Eye (tissue), 1 donor: ENCODE data around the gene NEDD4L.
A peak's percentile ranks its signal among the peaks of the same experiment; 100 is the strongest.

Experiments
- DNase-seq: peaks from one replicate; pipeline ENCODE4 v3.0.0-alpha.2; 2015

Gene NEDD4L

DNA sequence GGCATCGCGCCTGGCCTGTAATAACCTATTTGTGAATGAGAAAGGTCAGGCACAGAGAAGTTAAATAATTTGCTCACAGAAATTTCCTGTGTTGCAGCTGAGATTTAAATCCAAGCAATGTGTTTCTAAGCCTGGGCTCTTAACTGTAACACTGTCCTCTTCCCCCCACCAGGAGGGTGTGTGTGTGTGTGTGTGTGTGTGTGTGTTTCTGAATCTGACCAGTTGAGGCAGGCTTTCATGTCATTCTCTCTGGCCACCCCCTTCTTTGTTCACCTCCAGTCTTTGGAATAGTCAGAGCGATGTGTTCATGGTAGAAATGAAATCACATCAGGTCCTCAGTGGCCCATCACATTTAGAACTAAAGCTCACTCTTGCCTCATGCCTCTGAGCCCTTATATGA, 81.2 kb downstream of the NEDD4L start:
- no peak for DNase-seq

DNA sequence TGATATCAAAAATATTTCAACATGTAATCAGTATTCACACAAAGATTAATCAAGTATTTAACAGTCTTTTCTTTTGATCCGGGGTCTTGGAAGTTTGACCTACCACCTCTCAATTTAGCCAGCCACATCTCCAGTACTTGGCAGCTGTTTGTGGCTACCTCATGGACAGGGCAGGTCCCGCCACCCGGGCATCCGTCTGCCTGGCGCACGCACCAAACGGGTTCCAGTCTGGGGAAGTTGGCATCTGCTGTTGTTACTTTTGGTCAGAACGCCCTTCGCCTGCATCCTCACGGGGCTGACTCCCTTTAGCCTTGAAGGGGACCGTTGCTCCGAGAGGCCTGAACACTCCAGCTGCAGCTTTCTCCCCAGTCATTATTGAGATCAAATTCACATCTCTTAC, 81.7 kb downstream of the NEDD4L start:
- no peak for DNase-seq

- peak; percentile 68 for DNase-seq
Observed at GRCh38 chr18:58128381-58129374, 84.7 kb downstream of the NEDD4L start.

DNA sequence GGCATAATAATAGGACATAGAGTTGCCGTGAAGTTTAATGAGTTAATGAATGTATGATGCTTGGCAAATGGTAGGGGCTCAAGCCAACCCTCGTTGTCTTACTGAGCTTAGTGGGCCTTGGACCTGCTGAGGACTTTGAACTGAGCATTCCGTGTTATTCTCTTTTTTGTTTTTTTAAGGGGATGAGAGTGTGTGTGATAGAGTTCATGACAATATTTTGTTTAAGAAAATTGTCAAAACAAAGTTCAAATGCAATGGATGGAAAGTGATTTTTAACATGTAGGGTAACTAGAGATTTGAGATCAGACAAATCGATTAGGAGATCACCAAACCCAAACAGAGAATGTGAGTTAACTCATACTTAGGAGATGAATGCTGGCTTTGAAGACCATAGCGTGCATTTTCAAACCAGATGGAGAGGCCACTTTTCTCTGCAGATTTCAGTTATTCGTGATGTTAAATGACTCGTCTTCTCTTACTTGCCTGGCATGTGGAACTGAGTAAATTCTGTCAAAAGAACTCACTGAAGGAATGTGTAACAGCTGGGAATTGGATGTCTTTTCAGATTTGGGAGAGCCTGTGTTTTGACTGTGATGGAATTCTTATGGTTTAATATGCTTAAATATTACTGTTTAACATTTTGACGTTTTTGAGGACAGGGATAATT, 88.7 kb downstream of the NEDD4L start:
- peak; percentile 54 for DNase-seq

DNA sequence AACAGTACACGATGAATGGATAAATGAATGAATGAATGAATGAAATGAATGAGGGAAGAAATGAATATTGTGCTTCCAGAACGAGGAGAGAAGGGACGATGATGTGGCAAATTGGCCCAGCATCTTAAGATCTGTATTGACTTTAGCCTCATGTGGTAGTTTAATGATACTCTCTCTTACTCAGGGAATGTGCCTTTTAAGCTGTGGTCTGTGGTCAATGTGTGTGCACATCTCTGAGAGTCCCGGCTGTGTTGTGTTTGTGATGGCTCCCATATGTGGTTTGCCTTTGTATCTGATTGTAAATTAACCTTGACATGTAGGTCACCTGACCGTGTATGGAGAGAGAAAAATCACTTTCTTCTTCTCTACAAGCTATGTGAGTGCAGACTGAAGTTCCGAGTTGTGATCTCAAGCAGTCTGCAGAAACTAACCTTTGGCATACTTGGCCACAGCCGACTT, 91.2 kb downstream of the NEDD4L start:
- DNase-seq = no peak

DNA sequence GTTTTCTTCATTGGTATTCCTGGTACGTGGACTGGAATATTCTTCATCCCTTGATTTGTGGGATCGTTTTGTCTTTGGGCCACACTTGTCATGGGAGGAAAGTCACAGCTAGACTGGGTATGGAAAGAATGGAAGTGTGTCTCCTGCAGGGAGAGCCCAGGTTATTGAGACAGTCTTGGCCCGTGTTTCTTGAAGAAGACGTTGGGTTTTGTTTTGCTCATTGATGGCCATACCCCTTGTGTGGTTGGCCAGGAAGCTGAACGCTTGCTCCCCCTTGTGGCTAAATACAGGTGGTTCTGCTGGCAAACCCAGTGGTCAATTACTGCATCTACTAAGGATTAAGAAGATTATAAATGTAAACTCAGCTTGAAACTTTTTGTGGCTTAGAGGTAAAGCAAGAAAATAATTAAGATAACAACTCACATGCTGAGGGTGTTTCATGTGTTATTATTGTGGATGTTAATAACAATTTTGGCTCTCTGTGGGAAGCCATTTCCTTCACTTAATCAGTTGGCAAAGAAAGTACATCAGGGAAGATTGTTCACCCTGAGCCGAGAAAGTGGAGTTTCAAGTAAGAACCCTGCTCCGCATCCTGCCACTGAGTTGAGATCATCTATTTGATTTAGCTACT, 91.8 kb downstream of the NEDD4L start:
- DNase-seq = peak; percentile 84

DNA sequence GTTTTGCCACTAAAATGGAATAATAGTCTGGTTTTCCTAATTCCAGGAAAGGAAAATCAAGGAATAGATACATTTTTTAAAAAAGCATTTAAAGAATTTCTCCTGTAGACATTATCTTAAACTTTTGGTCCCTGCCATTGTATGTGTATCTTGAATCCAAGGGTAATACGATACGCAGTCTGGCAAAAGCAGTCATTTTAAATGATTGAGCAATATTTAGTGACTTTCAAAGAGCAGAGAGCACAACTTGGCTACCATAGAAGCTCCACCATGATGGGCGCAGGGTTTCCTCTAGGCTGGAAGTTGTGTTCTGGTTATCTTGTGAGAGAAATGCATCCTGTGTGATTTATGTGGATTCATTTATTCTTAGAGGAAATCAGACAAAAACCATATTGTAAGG, 92.9 kb downstream of the NEDD4L start:
- no peak for DNase-seq

DNA sequence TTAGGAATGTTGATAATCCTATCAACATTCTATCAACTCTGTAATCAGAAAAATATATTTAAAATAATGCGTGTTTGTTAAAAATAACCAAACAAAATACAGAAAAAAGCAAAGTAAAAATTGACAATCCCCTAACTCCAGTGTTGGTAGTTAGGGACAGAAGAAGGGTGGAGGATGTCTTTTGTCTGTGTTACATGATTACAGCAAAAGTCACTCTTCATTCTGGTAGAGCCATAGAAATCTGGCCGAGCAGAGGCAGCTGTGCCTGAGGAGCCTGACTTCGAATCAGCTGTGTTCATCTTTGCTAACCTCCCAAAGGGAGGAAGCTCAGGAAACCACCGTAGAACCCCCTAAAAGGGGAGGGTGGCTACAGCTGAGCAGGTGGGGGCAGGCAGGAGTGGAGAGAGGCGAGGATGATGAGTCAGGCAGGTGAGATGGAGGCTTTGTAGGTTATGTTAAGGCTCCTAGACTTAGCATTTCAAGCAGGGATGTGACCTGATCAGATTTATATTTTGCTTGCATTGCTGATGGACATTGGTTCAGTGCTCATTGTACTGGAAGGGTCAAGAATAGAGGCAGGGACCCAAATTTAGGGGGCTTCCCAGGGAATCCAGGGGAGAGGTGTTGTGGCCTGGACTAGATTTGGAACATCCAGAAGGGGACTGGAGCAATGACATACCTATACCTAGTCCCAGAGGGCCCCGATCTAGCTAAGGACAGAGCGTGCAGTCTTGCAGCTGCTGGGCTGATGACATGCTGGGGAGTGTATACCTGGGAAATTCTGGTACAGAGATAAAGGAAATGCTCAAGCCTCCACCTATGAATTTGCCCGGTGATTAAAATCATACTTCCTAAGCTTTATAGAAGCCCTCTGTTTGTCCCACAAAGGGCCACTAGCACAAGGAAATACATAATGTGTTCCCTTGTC, 95.7 kb downstream of the NEDD4L start:
- DNase-seq = peak; percentile 20

DNA sequence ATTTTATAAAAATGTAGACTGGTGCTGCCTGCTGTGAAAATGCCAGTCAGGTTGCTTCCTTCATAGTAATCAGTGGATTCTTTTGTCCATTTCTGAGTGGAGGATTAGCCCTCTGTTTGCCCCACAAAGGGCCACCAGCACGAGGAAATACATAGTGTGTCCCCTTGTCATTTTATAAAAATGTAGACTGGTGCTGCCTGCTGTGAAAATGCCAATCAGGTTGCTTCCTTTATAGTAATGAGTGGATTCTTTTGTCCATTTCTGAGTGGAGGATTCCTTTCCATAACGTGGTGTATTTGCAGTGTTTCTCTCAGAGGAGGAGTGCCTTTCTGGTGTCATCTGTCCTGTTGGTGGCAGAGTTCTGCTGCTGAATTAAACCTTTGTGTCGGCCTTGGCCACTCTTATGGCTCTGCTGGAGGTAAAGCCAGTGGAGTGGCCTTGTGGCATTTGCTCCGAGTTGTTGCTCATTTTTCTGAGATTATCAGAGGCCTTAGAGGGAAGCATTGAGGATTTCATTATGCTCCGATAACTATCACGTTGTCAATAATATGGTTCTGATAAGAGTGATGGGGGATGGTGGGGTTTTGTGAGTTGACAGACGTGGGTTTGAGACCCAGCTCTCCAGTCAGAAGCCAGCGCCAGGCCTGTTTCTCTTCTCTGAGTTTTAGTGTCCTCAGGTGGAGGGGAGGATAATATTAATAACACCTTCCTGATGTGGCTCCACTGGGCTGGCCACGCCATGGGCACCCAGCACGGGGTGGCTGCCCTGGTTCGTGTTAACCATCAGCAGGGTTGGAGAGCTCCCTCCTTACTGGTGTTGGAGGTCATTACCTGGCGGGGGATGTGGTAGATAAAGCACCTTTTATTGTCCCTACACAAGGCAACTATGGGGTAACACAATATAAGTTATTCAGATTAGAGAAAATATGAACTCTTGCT, 96.6 kb downstream of the NEDD4L start:
- peak; percentile 56 for DNase-seq

- DNase-seq = no peak
Observed at GRCh38 chr18:58143386-58143785, 99.4 kb downstream of the NEDD4L start.

DNA sequence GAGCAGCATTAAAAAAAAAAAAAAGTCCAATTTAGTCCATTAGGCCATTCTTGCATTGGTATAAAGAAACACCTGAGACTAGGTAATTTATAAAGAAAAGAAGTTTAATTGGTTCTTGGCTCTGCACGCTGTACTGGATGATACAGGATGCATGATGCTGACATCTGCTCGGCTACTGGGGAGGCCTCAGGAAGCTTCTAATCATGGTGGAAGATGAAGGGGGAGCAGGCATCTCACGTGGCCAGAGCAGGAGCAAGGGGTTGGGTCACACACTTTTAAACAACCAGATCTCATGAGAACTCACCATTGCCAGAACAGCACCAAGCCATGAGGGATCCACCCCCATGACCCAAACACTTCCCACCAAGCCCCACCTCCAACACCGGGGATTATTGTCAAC, 100.1 kb downstream of the NEDD4L start:
- DNase-seq = no peak

DNA sequence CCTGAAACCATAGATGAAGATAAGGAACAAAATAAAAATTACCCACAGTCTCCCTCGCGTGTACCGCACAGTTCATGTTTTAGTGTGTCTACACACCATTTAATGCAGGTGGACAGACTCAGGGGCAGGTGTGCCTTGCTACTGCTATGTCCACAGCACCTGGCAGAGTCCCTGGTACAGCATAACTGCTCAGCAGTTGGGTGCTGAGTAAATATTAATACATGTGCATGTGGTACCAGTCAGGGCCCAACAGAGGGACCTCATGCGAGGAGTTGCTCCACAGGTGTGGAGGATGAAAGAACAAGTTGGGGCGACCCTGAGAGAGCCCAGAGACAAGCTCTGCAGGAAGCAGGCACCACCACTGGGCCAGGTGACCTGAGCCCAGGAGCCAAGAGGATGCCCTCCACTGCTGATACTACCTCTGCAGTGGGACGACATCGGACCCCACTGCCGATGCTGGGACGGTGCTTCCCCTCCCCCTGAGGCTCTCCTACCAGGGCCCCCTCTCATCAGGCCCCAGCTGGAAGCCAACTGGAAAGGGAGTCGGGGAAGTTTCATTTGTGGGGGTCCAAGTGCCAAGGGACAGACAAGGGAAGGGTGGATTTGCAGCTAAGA, 100.8 kb downstream of the NEDD4L start:
- DNase-seq = no peak

- DNase-seq = no peak
Observed at GRCh38 chr18:58146099-58146498, 102.1 kb downstream of the NEDD4L start.

- DNase-seq = no peak
Observed at GRCh38 chr18:58148954-58149471, 105.0 kb downstream of the NEDD4L start.

DNA sequence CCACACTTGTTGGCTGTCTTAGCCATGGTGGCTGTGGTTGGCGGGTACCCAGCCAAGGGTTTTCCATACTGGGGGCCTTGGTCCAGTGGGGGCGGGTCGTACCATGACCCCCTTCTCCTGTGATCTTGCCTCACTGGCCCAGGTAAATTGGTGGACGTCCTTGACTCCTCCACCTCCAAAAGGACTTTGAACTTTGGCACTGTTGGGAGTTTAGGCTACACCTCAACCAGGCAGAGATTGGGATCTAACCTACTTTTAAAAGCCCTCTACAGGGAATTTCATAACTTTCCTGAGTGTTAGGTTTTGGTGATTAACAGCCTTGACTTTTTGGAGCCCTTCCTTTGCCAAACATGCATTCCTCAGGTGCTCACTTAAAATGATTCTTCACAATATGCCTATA, 106.7 kb downstream of the NEDD4L start:
- DNase-seq = no peak

DNA sequence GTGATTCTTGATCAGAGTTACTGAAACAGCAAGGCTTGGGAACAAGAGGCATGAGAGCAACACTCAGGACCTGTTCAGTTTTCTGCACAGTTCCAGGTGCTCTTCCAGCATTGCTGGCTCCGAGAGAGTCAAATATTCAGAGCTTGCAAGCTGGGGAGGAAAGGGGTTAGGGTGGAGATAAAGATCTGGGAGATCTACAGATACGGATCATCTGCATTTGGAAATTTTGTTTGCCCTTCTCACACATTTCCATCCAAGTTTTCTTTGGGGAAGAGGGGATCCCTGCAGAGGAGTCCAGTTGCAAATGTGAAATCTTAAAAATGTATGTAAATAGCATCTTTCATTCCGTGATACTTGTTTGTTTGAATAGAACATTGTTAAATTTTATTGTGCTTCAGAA, 108.2 kb downstream of the NEDD4L start:
- no peak for DNase-seq

DNA sequence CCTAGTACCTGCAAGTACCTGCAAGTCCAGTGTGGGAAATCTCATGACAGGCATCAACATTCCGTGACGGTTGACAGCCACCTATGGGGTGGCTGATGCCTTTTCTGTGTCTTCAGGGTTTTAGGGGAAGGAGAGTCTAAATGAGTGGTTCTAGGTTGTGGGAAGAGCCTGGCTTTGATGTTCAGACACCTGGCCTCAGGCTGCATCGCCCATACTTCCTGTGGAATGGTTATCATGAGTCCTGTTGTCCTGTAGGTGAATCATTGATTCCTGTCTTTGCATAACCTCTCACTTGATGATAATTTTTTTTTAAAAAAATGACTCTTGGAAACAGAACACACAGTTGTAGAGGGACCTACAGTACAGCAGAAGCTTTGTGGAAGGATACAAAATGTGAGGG, 108.9 kb downstream of the NEDD4L start:
- DNase-seq = no peak

GRCh38 chr18:58156516-58156915, 112.5 kb downstream of the NEDD4L start:
- DNase-seq = no peak

DNA sequence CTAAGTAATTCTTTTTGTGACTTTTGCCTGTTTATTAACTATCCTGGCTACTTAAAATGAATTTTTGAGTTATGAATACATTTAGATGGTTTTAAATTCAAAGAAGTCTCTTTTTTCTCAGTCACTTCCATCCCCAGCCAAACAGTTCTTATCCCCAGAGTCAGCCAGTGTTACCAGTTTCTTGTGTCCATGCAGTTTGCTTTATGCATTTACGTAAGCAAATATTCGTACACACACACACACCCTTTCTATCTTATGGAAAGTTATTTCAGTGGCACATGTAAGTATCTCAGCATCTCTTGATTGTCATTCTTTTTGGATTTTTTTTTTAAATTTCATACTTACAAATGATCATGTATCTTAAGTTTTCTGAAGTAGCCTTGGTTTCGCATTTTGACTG, 113.2 kb downstream of the NEDD4L start:
- DNase-seq = no peak

DNA sequence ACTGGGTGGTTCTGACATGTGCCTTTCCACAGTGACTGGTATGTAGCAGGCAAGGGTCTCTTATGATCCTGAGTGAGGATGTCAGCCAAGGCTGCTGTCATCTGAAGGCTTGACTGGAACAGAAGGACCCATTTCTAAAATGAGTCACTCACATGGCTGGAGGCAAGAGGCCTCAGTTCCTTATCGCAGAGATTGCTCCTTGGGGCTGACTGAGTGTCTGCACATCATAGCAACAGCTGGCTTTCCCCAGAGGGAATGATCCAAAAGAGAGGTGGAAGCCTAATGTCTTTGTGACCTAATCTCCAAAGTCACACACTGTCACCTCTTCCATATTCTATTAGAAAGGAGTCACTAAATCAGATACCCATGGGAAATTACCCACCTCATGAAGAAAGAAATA, 114.0 kb downstream of the NEDD4L start:
- DNase-seq = no peak

DNA sequence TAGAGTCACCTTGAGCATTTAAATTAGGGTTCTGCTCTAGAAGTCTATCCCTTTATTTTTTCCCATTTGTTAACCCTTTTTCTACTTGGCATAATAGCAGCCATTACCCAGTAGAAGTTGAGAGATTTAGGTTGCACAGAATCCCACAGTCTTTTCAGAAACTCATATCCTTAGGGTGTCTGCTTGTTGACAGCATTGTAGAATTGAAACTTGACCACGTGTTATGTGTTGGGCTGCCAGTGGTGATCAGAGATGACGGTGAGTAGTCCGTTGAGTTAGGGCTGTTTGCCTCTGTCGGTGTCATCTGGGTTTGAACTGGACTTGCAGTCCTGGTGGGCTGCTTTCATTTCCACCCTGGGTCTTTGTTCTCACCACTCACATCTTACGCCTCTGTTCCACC, 114.4 kb downstream of the NEDD4L start:
- no peak for DNase-seq
